HFF-Myc (cell line): ENCODE data around the gene F2RL3.

Experiments used
- DNase-seq: peaks from one replicate; pipeline ENCODE4 v3.0.0-alpha.2; 2011; ENCODE audit warnings: low read depth; ENCODE audit errors: extremely low read depth
- H3K4me3 ChIP-seq: replicated peaks from 2 replicates; pipeline ENCODE4 v1.5.1; 2011; ENCODE audit warnings: low read depth, mild to moderate bottlenecking, control low read depth, low read length
- CTCF ChIP-seq: IDR thresholded peaks from 2 replicates; pipeline ENCODE4 v1.5.1; 2012; ENCODE audit warnings: mild to moderate bottlenecking, low read depth, low read length, control low read depth; ENCODE audit errors: missing control alignments

F2RL3 gene

GRCh38 chr19:16888629-16889365, at the start of gene F2RL3:
TSS of gene F2RL3 (plus strand) at chr19:16888999. CDS start at chr19:16889190, 191 bp downstream.
- H3K4me3 ChIP-seq = no peak within 1 kb of the TSS
- no peak for TF ChIP-seq CTCF
- no peak for DNase-seq

GRCh38 chr19:16841391-16841926, 47.3 kb upstream of the F2RL3 start:
- DNase-seq = no peak
- TF ChIP-seq CTCF = no peak

GRCh38 chr19:16846901-16847300, 41.9 kb upstream of the F2RL3 start:
- no peak for TF ChIP-seq CTCF
- H3K4me3 ChIP-seq = no peak overlapping the region
- no peak for DNase-seq

More at GRCh38 chr19:16841391-16841926, 47.3 kb upstream of the F2RL3 start:
- no peak overlapping the region for H3K4me3 ChIP-seq

- H3K4me3 ChIP-seq = no peak overlapping the region
- TF ChIP-seq CTCF = no peak
- DNase-seq = no peak
These were observed 41.4 kb upstream of the F2RL3 start for GRCh38 chr19:16847430-16847829.

- H3K4me3 ChIP-seq = no peak overlapping the region
- no peak for TF ChIP-seq CTCF
- no peak for DNase-seq
These were observed 39.6 kb upstream of the F2RL3 start for GRCh38 chr19:16849168-16849567.

GRCh38 chr19:16850133-16850532, 38.7 kb upstream of the F2RL3 start:
- DNase-seq = no peak
- H3K4me3 ChIP-seq = no peak overlapping the region
- TF ChIP-seq CTCF = no peak
